ENCODE data around the gene MAD1L1.
"Not testable (repeated sequence)": the region's sequence is repeated elsewhere in the genome, so short reads cannot be mapped to it uniquely, and the experiment has no call there.

MAD1L1 gene

GRCh38 chr7:1931256-1931950, 301.3 kb downstream of the MAD1L1 start:
- DNase-seq: no peak

- DNase-seq: no peak
These were observed 302.2 kb downstream of the MAD1L1 start for GRCh38 chr7:1930381-1931065.

- DNase-seq: not testable (repeated sequence)
These were observed 303.3 kb downstream of the MAD1L1 start for GRCh38 chr7:1929349-1929925.

GRCh38 chr7:1928645-1929348, 303.9 kb downstream of the MAD1L1 start:
- no peak for DNase-seq

- no peak for DNase-seq
These were observed 304.7 kb downstream of the MAD1L1 start for GRCh38 chr7:1927937-1928644.

GRCh38 chr7:1926908-1927306, 305.8 kb downstream of the MAD1L1 start:
- DNase-seq: no peak

- DNase-seq: no peak
These were observed 306.5 kb downstream of the MAD1L1 start for GRCh38 chr7:1925973-1926907.

GRCh38 chr7:1925349-1925748, 307.4 kb downstream of the MAD1L1 start:
- no peak for DNase-seq

GRCh38 chr7:1924258-1924817, 308.4 kb downstream of the MAD1L1 start:
- DNase-seq: no peak

- DNase-seq: no peak
These were observed 309.1 kb downstream of the MAD1L1 start for GRCh38 chr7:1923409-1924257.

- no peak for DNase-seq
These were observed 309.9 kb downstream of the MAD1L1 start for GRCh38 chr7:1922870-1923236.

GRCh38 chr7:1922071-1922869, 310.5 kb downstream of the MAD1L1 start:
- DNase-seq: peak; percentile 47 to 57

- DNase-seq: no peak
These were observed 311.9 kb downstream of the MAD1L1 start for GRCh38 chr7:1920881-1921280.

- DNase-seq: peak; percentile 16 to 17
These were observed 312.5 kb downstream of the MAD1L1 start for GRCh38 chr7:1920266-1920681.

GRCh38 chr7:1919539-1920265, 313.0 kb downstream of the MAD1L1 start:
- DNase-seq: no peak

- no peak for DNase-seq
These were observed 313.7 kb downstream of the MAD1L1 start for GRCh38 chr7:1918881-1919525.

- no peak for DNase-seq
These were observed 314.6 kb downstream of the MAD1L1 start for GRCh38 chr7:1918063-1918645.
